Measurements from ENCODE around the gene HBE1. TPM values are rescaled to one million over a fixed set of nuclear protein-coding genes. Genes with fewer than 3 reads are reported as not detected.

The HBE1 gene
- total and polyA plus RNA-seq, 8 donors: 3.5 TPM; not detected in 7

DNA sequence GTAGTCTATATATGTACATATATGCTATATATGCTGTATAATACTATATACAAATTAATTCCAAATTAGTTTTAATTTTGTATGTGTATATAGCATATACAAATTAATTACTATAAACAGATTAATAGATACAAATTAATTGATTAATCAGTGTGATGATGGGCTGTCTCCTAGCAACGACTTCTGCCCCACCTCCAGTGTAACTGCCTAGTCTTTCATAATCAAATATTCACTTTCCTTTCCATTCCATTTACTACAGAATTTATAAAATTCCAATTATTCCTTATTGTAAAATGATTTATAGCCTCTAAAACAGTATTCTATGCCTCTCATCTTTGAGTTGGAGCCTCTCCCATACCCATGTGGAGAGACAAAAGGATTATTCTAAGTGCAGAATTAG is 36.4 kb downstream of the HBE1 start:
- H3K27me3 ChIP-seq: no peaks in the 10 kb centered on the region
- H3K4me3 ChIP-seq: no peak overlapping the region
- intact Hi-C loops (cut with DNase I): no loop called here
- no peaks in the 10 kb centered on the region for H3K4me1 ChIP-seq
- no peak for DNase-seq
- ATAC-seq: no peak
- 63 to 74% methylated on average over 1 of the region's 1 CpG for WGBS, 2 donors
- TF ChIP-seq CTCF (IDR thresholded peaks at IDR 0.05): no peak
- H3K9me3 ChIP-seq: no peaks in the 10 kb centered on the region
- no peak for FAIRE-seq
- no peak overlapping the region for H3K27ac ChIP-seq
- H3K36me3 ChIP-seq: no peaks in the 10 kb centered on the region

DNA sequence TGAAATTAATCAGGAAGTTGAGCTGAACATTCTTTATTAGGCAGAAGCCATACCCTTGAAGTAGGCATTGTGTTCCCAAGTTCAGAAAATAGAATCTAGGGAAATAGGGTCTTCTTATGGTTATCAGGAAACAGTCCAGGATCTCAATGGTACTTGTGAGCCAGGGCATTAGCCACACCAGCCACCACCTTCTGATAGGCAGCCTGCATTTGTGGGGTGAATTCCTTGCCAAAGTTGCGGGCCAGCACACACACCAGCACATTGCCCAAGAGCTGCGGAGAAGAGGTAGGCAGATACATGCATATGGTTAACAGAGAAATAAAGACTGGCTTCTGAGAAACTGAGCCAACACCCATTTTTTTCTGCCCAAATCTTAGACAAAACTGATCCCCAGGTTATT is 36.9 kb downstream of the HBE1 start:
- H3K9me3 ChIP-seq: no peaks in the 10 kb centered on the region
- H3K4me1 ChIP-seq: no peaks in the 10 kb centered on the region
- WGBS, 2 donors: 85 to 97% methylated on average over 2 of the region's 2 CpGs
- no peak overlapping the region for H3K27ac ChIP-seq
- TF ChIP-seq CTCF (IDR thresholded peaks at IDR 0.05): no peak
- no peaks in the 10 kb centered on the region for H3K36me3 ChIP-seq
- no peak overlapping the region for H3K4me3 ChIP-seq
- H3K27me3 ChIP-seq: no peaks in the 10 kb centered on the region
- FAIRE-seq (no peak), ATAC-seq (no peak), DNase-seq (no peak)
- intact Hi-C loops (cut with DNase I): no loop called here

- Histone ChIP-seq H3K27me3 (no peaks in the 10 kb centered on the region), H3K4me3 (no peak overlapping the region), H3K27ac (no peak overlapping the region), H3K9me3 (no peaks in the 10 kb centered on the region), H3K36me3 (no peaks in the 10 kb centered on the region), H3K4me1 (no peaks in the 10 kb centered on the region)
- DNase-seq (no peak), ATAC-seq (no peak), FAIRE-seq (no peak)
- no peak for TF ChIP-seq CTCF (IDR thresholded peaks at IDR 0.05)
- intact Hi-C loops (cut with DNase I): no loop called here
- 49 to 50% methylated on average over 3 of the region's 3 CpGs for WGBS, 2 donors
Measured at GRCh38 chr11:5232176-5232575, 37.6 kb downstream of the HBE1 start.

- intact Hi-C loops (cut with DNase I): no loop called here
- Histone ChIP-seq H3K27me3 (no peaks in the 10 kb centered on the region), H3K4me3 (no peak overlapping the region), H3K36me3 (no peaks in the 10 kb centered on the region), H3K4me1 (no peaks in the 10 kb centered on the region), H3K9me3 (no peaks in the 10 kb centered on the region), H3K27ac (no peak overlapping the region)
- ATAC-seq (no peak), FAIRE-seq (no peak), DNase-seq (no peak)
- TF ChIP-seq CTCF (IDR thresholded peaks at IDR 0.05): no peak
- 82 to 85% methylated on average over 2 of the region's 2 CpGs for WGBS, 2 donors
Measured at GRCh38 chr11:5231111-5231510, 38.6 kb downstream of the HBE1 start.

GRCh38 chr11:5230266-5230665 is 39.5 kb downstream of the HBE1 start:
- Histone ChIP-seq H3K4me3 (no peak overlapping the region), H3K36me3 (no peaks in the 10 kb centered on the region), H3K9me3 (no peaks in the 10 kb centered on the region), H3K4me1 (no peaks in the 10 kb centered on the region), H3K27ac (no peak overlapping the region), H3K27me3 (no peaks in the 10 kb centered on the region)
- FAIRE-seq (no peak), DNase-seq (no peak), ATAC-seq (no peak)
- WGBS, 2 donors: 82 to 89% methylated on average over 1 of the region's 1 CpG
- no peak for TF ChIP-seq CTCF (IDR thresholded peaks at IDR 0.05)
- intact Hi-C loops (cut with DNase I): no loop called here
